Progenitor cell of endocrine pancreas (in vitro differentiated cells): ENCODE results near the gene SH3BP1. TPM values are rescaled to one million over a fixed set of nuclear protein-coding genes. Genes with fewer than 3 reads are reported as not detected.

ENCODE experiments used
- DNase-seq: peaks from one replicate; pipeline ENCODE4 v3.0.0; 2021; ENCODE audit warnings: low spot score; ENCODE audit not compliant: unreplicated experiment
- H3K27ac Mint-ChIP-seq: 2 replicates; pipeline ENCODE4 v1.8.0; 2021; ENCODE audit warnings: mild to moderate bottlenecking, moderate library complexity, mixed read lengths
- H3K27me3 Mint-ChIP-seq: 2 replicates; pipeline ENCODE4 v1.8.0; 2021; ENCODE audit warnings: mixed read lengths
- H3K36me3 Mint-ChIP-seq: 2 replicates; pipeline ENCODE4 v1.8.0; 2022; ENCODE audit warnings: mixed read lengths; ENCODE audit not compliant: insufficient read depth
- H3K4me1 Mint-ChIP-seq: 2 replicates; pipeline ENCODE4 v1.8.0; 2021; ENCODE audit warnings: low read depth, mixed read lengths
- H3K4me3 Mint-ChIP-seq: 2 replicates; pipeline ENCODE4 v1.8.0; 2021; ENCODE audit warnings: low read depth, mild to moderate bottlenecking, moderate library complexity, mixed read lengths
- H3K9me3 Mint-ChIP-seq: 2 replicates; pipeline ENCODE4 v1.8.0; 2021; ENCODE audit warnings: low read depth, mixed read lengths
- total RNA-seq: library from RNA; stranded (reverse); gene quantifications from 2 replicates; pipeline ENCODE4 v1.2.1, GENCODE V29; 2021
- TF ChIP-seq, protein P1 (sequence below): fragments of 200-600 bp; sonication (generic); IDR thresholded peaks from one replicate; pipeline ENCODE4 v1.5.0; 2021; ENCODE audit warnings: antibody characterized with exemption, mild to moderate bottlenecking; ENCODE audit not compliant: unreplicated experiment

SH3BP1 gene
- total RNA-seq, 1 donor from 2014 or later: 27.4 TPM

- H3K27ac Mint-ChIP-seq: no peak overlapping the region
- no peak for DNase-seq
- peaks cover 3% of the 10 kb centered on the region for H3K36me3 Mint-ChIP-seq
- H3K27me3 Mint-ChIP-seq: no peaks in the 10 kb centered on the region
- TF ChIP-seq, protein P1, sequence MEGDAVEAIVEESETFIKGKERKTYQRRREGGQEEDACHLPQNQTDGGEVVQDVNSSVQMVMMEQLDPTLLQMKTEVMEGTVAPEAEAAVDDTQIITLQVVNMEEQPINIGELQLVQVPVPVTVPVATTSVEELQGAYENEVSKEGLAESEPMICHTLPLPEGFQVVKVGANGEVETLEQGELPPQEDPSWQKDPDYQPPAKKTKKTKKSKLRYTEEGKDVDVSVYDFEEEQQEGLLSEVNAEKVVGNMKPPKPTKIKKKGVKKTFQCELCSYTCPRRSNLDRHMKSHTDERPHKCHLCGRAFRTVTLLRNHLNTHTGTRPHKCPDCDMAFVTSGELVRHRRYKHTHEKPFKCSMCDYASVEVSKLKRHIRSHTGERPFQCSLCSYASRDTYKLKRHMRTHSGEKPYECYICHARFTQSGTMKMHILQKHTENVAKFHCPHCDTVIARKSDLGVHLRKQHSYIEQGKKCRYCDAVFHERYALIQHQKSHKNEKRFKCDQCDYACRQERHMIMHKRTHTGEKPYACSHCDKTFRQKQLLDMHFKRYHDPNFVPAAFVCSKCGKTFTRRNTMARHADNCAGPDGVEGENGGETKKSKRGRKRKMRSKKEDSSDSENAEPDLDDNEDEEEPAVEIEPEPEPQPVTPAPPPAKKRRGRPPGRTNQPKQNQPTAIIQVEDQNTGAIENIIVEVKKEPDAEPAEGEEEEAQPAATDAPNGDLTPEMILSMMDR: no peak
- peaks cover 19% of the 10 kb centered on the region for H3K4me1 Mint-ChIP-seq
- peak overlapping the region; percentile 92 for H3K4me3 Mint-ChIP-seq
- no peaks in the 10 kb centered on the region for H3K9me3 Mint-ChIP-seq
These were observed 28.9 kb upstream of the SH3BP1 start for GRCh38 chr22:37610480-37611129.

GRCh38 chr22:37611207-37611606, 28.3 kb upstream of the SH3BP1 start:
- TF ChIP-seq, protein P1: no peak
- H3K27ac Mint-ChIP-seq: peak overlapping the region; percentile 74
- H3K4me3 Mint-ChIP-seq: no peak overlapping the region
- DNase-seq: no peak
- peaks cover 3% of the 10 kb centered on the region for H3K36me3 Mint-ChIP-seq
- H3K27me3 Mint-ChIP-seq: no peaks in the 10 kb centered on the region
- H3K9me3 Mint-ChIP-seq: no peaks in the 10 kb centered on the region
- peaks cover 16% of the 10 kb centered on the region for H3K4me1 Mint-ChIP-seq

- Mint-ChIP-seq H3K4me1 (no peaks in the 10 kb centered on the region), H3K27ac (no peak overlapping the region), H3K36me3 (peaks cover 7% of the 10 kb centered on the region), H3K27me3 (no peaks in the 10 kb centered on the region), H3K4me3 (no peak overlapping the region), H3K9me3 (no peaks in the 10 kb centered on the region)
- no peak for DNase-seq
- TF ChIP-seq, protein P1: no peak
These were observed 23.0 kb upstream of the SH3BP1 start for GRCh38 chr22:37616201-37617083.

- H3K4me3 Mint-ChIP-seq: no peak overlapping the region
- no peak overlapping the region for H3K27ac Mint-ChIP-seq
- no peaks in the 10 kb centered on the region for H3K9me3 Mint-ChIP-seq
- no peak for DNase-seq
- H3K27me3 Mint-ChIP-seq: no peaks in the 10 kb centered on the region
- TF ChIP-seq, protein P1: no peak
- peaks cover 7% of the 10 kb centered on the region for H3K36me3 Mint-ChIP-seq
- no peaks in the 10 kb centered on the region for H3K4me1 Mint-ChIP-seq
These were observed 22.0 kb upstream of the SH3BP1 start for GRCh38 chr22:37617431-37617830.

DNA sequence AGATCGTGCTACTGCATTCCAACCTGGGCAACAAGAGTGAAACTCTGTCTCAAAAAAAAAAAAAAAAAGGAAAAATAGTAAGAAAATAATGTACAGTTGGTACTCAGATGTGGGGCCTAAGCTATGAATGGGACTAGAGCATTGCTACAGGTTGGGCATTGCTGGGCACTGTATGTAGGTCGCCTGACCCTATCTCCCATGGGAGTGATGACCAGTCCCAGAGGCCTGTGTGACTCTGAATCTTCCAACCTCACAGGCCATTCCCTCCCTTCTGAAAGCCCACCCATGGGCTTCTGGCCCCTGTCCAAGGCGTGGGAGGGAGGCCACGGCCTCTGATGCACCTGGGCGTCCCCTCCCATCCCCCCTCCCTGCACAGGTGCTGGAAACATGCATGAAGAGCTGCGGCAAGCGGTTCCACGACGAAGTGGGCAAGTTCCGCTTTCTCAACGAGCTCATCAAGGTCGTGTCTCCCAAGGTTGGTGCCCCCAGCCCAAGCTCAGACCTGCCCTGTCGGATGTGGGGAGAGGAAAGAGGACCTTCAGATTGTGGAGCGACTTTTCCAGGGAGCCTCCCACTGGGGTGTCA, 21.3 kb upstream of the SH3BP1 start:
- no peak overlapping the region for H3K27ac Mint-ChIP-seq
- H3K4me1 Mint-ChIP-seq: no peaks in the 10 kb centered on the region
- H3K36me3 Mint-ChIP-seq: peaks cover 7% of the 10 kb centered on the region
- TF ChIP-seq, protein P1: no peak
- H3K4me3 Mint-ChIP-seq: no peak overlapping the region
- no peak for DNase-seq
- H3K27me3 Mint-ChIP-seq: no peaks in the 10 kb centered on the region
- no peaks in the 10 kb centered on the region for H3K9me3 Mint-ChIP-seq
